Memory B cell (primary cell): Measurements from ENCODE around the gene ELMO1.

Experiments used
- ATAC-seq: fragments of 150-1000 bp; cut with Tn5 transposase; 2 replicates; pipeline ENCODE4 v1.10.0; 2021; ENCODE audit warnings: low read depth, mild to moderate bottlenecking, moderate library complexity
- DNase-seq, 2 donors: peaks; one replicate each; pipeline ENCODE4 v3.0.0; 2022; ENCODE audit warnings: low spot score in 2 of 2
- H3K27ac Mint-ChIP-seq: one replicate; pipeline ENCODE4 v1.8.0; 2022; ENCODE audit warnings: mild to moderate bottlenecking, moderate library complexity, mixed read lengths
- H3K27me3 Mint-ChIP-seq: one replicate; pipeline ENCODE4 v1.8.0; 2022; ENCODE audit warnings: mixed read lengths
- H3K36me3 Mint-ChIP-seq: one replicate; pipeline ENCODE4 v1.8.0; 2022; ENCODE audit warnings: mild to moderate bottlenecking, mixed read lengths
- H3K4me1 Mint-ChIP-seq: one replicate; pipeline ENCODE4 v1.8.0; 2022; ENCODE audit warnings: mixed read lengths
- H3K4me3 Mint-ChIP-seq: one replicate; pipeline ENCODE4 v1.8.0; 2022; ENCODE audit warnings: mild to moderate bottlenecking, moderate library complexity, mixed read lengths
- H3K9me3 Mint-ChIP-seq: one replicate; pipeline ENCODE4 v1.8.0; 2022; ENCODE audit warnings: mixed read lengths

The ELMO1 gene

GRCh38 chr7:36819639-36820038, 629.0 kb downstream of the ELMO1 start:
- H3K36me3 Mint-ChIP-seq: peaks cover 5% of the 10 kb centered on the region
- no peak for DNase-seq
- no peak overlapping the region for H3K4me3 Mint-ChIP-seq
- H3K9me3 Mint-ChIP-seq: peaks cover 2% of the 10 kb centered on the region
- H3K4me1 Mint-ChIP-seq: peaks cover 3% of the 10 kb centered on the region
- H3K27ac Mint-ChIP-seq: no peak overlapping the region
- H3K27me3 Mint-ChIP-seq: no peaks in the 10 kb centered on the region
- ATAC-seq: no peak

- Mint-ChIP-seq H3K4me1 (peaks cover 3% of the 10 kb centered on the region), H3K36me3 (no peaks in the 10 kb centered on the region), H3K27me3 (peaks cover under 1% of the 10 kb centered on the region), H3K27ac (no peak overlapping the region), H3K4me3 (no peak overlapping the region), H3K9me3 (no peaks in the 10 kb centered on the region)
- DNase-seq (no peak), ATAC-seq (no peak)
Observed at GRCh38 chr7:36814311-36814710, 634.4 kb downstream of the ELMO1 start.

GRCh38 chr7:36811807-36812206, 636.9 kb downstream of the ELMO1 start:
- H3K4me1 Mint-ChIP-seq: no peaks in the 10 kb centered on the region
- H3K27me3 Mint-ChIP-seq: peaks cover 10% of the 10 kb centered on the region
- no peak overlapping the region for H3K27ac Mint-ChIP-seq
- DNase-seq (no peak), ATAC-seq (no peak)
- no peak overlapping the region for H3K4me3 Mint-ChIP-seq
- H3K36me3 Mint-ChIP-seq: no peaks in the 10 kb centered on the region
- no peaks in the 10 kb centered on the region for H3K9me3 Mint-ChIP-seq

GRCh38 chr7:36810489-36810888, 638.2 kb downstream of the ELMO1 start:
- Mint-ChIP-seq H3K27ac (no peak overlapping the region), H3K27me3 (peaks cover 11% of the 10 kb centered on the region), H3K9me3 (no peaks in the 10 kb centered on the region), H3K36me3 (no peaks in the 10 kb centered on the region), H3K4me3 (no peak overlapping the region), H3K4me1 (no peaks in the 10 kb centered on the region)
- ATAC-seq: no peak
- no peak for DNase-seq

- Mint-ChIP-seq H3K4me1 (no peaks in the 10 kb centered on the region), H3K36me3 (no peaks in the 10 kb centered on the region), H3K27me3 (peaks cover 14% of the 10 kb centered on the region), H3K9me3 (no peaks in the 10 kb centered on the region), H3K4me3 (no peak overlapping the region), H3K27ac (no peak overlapping the region)
- no peak for DNase-seq
- no peak for ATAC-seq
Observed at GRCh38 chr7:36810032-36810431, 638.6 kb downstream of the ELMO1 start.

GRCh38 chr7:36809510-36809909, 639.2 kb downstream of the ELMO1 start:
- H3K9me3 Mint-ChIP-seq: no peaks in the 10 kb centered on the region
- H3K4me1 Mint-ChIP-seq: no peaks in the 10 kb centered on the region
- no peak overlapping the region for H3K27ac Mint-ChIP-seq
- DNase-seq (no peak), ATAC-seq (no peak)
- no peak overlapping the region for H3K4me3 Mint-ChIP-seq
- no peaks in the 10 kb centered on the region for H3K36me3 Mint-ChIP-seq
- H3K27me3 Mint-ChIP-seq: peaks cover 14% of the 10 kb centered on the region

GRCh38 chr7:36809086-36809485, 639.6 kb downstream of the ELMO1 start:
- DNase-seq: no peak
- H3K4me3 Mint-ChIP-seq: no peak overlapping the region
- H3K9me3 Mint-ChIP-seq: no peaks in the 10 kb centered on the region
- no peaks in the 10 kb centered on the region for H3K4me1 Mint-ChIP-seq
- H3K27me3 Mint-ChIP-seq: peaks cover 14% of the 10 kb centered on the region
- no peak overlapping the region for H3K27ac Mint-ChIP-seq
- no peaks in the 10 kb centered on the region for H3K36me3 Mint-ChIP-seq
- ATAC-seq: no peak

- H3K27ac Mint-ChIP-seq: no peak overlapping the region
- peaks cover 14% of the 10 kb centered on the region for H3K27me3 Mint-ChIP-seq
- H3K36me3 Mint-ChIP-seq: no peaks in the 10 kb centered on the region
- no peak for DNase-seq
- no peaks in the 10 kb centered on the region for H3K4me1 Mint-ChIP-seq
- no peak for ATAC-seq
- H3K9me3 Mint-ChIP-seq: no peaks in the 10 kb centered on the region
- H3K4me3 Mint-ChIP-seq: no peak overlapping the region
Observed at GRCh38 chr7:36806891-36807290, 641.8 kb downstream of the ELMO1 start.
